ENCODE measurements around the gene HPX.

The HPX gene

GRCh38 chr11:6448574-6448973, 7.8 kb upstream of the HPX start:
- TF ChIP-seq, protein P1, sequence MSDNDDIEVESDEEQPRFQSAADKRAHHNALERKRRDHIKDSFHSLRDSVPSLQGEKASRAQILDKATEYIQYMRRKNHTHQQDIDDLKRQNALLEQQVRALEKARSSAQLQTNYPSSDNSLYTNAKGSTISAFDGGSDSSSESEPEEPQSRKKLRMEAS (IDR thresholded peaks at IDR 0.05; ENCODE audit: low read depth, low read length): no peak
- TF ChIP-seq MYC (IDR thresholded peaks at IDR 0.05; ENCODE audit: low read depth, low read length) (no peak), POLR2A (IDR thresholded peaks at IDR 0.05; ENCODE audit: extremely low read depth, insufficient read length) (no peak)
- TF ChIP-seq, protein P2, sequence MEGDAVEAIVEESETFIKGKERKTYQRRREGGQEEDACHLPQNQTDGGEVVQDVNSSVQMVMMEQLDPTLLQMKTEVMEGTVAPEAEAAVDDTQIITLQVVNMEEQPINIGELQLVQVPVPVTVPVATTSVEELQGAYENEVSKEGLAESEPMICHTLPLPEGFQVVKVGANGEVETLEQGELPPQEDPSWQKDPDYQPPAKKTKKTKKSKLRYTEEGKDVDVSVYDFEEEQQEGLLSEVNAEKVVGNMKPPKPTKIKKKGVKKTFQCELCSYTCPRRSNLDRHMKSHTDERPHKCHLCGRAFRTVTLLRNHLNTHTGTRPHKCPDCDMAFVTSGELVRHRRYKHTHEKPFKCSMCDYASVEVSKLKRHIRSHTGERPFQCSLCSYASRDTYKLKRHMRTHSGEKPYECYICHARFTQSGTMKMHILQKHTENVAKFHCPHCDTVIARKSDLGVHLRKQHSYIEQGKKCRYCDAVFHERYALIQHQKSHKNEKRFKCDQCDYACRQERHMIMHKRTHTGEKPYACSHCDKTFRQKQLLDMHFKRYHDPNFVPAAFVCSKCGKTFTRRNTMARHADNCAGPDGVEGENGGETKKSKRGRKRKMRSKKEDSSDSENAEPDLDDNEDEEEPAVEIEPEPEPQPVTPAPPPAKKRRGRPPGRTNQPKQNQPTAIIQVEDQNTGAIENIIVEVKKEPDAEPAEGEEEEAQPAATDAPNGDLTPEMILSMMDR (IDR thresholded peaks at IDR 0.05; ENCODE audit: low read depth, low read length): no peak
- DNase-seq (ENCODE audit: low read depth): no peak
- H3K4me3 ChIP-seq (ENCODE audit: low read depth, low read length): no peak overlapping the region

DNA sequence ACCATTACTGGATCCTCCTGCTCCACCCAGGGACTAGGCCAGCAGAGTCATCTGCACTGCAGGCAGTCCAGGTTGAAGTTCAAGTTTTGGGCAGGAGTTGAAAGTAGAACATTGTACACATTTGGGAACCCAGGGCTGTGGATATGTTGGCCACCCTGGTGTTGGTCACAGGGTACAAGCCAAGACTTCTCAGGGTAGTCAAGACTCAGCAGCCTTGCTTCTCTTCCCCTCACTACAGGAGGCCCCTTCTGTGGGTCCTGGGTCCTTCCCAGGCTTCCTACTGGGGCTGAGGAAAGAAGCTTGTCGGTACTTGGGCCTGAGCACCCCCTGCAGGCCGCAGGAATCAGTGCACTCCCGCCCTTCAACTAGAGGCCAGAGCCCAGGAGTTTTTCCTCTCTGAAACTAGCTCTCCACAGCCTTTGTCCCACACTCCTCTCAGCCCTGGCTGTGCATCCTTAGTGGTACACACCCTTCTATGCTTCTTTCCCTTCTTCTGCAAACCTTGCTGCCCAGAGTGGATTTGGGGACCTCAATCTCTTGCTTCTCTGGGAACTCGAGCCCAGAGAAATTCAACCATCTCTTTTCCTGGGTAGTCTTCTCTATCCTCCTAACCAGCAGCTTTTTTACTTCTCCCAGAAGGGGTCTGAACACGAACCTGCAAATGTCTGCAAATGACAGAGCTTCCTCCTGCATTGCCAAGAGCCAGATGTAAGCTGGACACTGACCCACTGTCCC, 2.6 kb upstream of the HPX start:
- TF ChIP-seq, protein P2 (IDR thresholded peaks at IDR 0.05; ENCODE audit: low read depth, low read length): peak; percentile 83
- TF ChIP-seq POLR2A (IDR thresholded peaks at IDR 0.05; ENCODE audit: extremely low read depth, insufficient read length): no peak
- H3K4me3 ChIP-seq (ENCODE audit: low read depth, low read length): no peak overlapping the region
- DNase-seq (ENCODE audit: low read depth): peak; percentile 61

DNA sequence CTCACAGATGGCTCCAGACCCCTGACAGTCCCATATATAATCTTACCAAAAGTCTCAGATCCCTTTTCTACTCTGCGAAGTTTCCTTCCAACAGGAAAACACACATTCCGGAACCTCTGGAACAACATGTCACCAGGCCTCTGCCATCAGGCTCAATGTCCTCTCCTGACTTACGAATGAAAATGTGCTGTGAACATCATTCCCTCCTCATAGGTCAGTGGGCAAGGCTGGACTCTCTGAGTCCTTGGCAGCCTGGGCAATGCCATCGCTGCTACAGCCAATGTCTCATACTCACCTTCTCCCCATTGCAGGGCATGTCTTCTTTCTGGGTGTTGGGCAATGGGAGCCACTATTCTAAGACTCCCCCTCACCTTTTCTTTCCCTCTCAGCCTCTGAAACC, 1.7 kb upstream of the HPX start:
- TF ChIP-seq, protein P1 (IDR thresholded peaks at IDR 0.05; ENCODE audit: low read depth, low read length): no peak
- TF ChIP-seq MYC (IDR thresholded peaks at IDR 0.05; ENCODE audit: low read depth, low read length) (no peak), POLR2A (IDR thresholded peaks at IDR 0.05; ENCODE audit: extremely low read depth, insufficient read length) (no peak)
- TF ChIP-seq, protein P2 (IDR thresholded peaks at IDR 0.05; ENCODE audit: low read depth, low read length): no peak
- no peak for DNase-seq (ENCODE audit: low read depth)
- H3K4me3 ChIP-seq (ENCODE audit: low read depth, low read length): no peak overlapping the region

DNA sequence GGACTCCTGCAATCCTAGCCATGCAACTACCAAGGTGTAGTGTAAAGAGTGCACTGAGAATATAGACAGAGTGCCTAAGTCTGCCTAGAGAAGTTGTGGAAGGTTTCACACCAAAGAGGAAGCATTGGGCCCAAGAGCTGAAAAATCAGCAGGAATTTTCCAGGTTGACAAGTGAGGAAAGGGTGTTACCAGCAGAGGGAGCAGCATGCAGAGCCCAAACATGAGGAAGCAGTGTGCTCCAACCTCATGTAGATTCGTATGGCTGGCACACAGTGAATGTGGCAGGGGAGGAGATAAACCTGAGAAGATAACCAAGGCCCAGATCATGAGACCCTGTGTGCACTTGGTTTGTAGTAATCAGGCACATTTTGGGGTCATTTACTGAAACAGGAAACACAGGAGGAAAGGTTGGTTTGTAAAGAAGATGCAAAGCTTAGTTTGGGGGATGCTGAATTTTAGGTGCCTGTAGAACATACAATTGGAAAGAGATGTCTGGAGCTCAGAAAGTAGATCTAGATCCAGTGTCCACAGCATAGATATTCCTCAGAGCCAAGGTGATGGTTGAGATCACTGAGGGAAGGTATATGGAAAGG, 1.7 kb downstream of the HPX start:
- TF ChIP-seq POLR2A (IDR thresholded peaks at IDR 0.05; ENCODE audit: extremely low read depth, insufficient read length) (no peak), MYC (IDR thresholded peaks at IDR 0.05; ENCODE audit: low read depth, low read length) (peak; percentile 86)
- TF ChIP-seq, protein P2 (IDR thresholded peaks at IDR 0.05; ENCODE audit: low read depth, low read length): peak; percentile 87
- TF ChIP-seq, protein P1 (IDR thresholded peaks at IDR 0.05; ENCODE audit: low read depth, low read length): peak; percentile 83
- no peak overlapping the region for H3K4me3 ChIP-seq (ENCODE audit: low read depth, low read length)
- peak; percentile 74 for DNase-seq (ENCODE audit: low read depth)

DNA sequence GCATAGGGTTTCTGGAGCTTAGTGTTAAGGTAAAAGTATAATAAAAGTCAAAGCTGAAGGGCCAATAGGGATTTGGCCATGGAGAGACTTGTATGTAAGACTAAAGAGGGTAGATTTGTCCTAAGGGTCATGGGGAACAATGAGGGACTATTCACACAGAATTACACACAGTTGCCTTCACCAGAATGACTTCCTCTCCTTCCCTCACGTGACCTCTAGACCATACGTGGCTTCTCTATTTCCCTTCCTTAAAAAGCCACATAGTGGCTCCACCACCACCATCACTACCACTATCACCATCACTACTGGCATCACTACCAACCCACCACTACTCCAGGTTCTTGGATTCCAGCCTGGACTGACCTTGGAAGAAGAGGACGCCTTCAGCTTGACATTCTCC, 2.8 kb downstream of the HPX start:
- TF ChIP-seq MYC (IDR thresholded peaks at IDR 0.05; ENCODE audit: low read depth, low read length): no peak
- TF ChIP-seq, protein P1 (IDR thresholded peaks at IDR 0.05; ENCODE audit: low read depth, low read length): peak; percentile 78
- TF ChIP-seq POLR2A (IDR thresholded peaks at IDR 0.05; ENCODE audit: extremely low read depth, insufficient read length): no peak
- peak; percentile 33 for DNase-seq (ENCODE audit: low read depth)

GRCh38 chr11:6437423-6437822, 3.4 kb downstream of the HPX start:
- TF ChIP-seq, protein P2 (IDR thresholded peaks at IDR 0.05; ENCODE audit: low read depth, low read length): no peak
- TF ChIP-seq POLR2A (IDR thresholded peaks at IDR 0.05; ENCODE audit: extremely low read depth, insufficient read length): no peak
- no peak for TF ChIP-seq MYC (IDR thresholded peaks at IDR 0.05; ENCODE audit: low read depth, low read length)
- TF ChIP-seq, protein P1 (IDR thresholded peaks at IDR 0.05; ENCODE audit: low read depth, low read length): no peak
- H3K4me3 ChIP-seq (ENCODE audit: low read depth, low read length): no peak overlapping the region
- no peak for DNase-seq (ENCODE audit: low read depth)

More for the DNA sequence above, 2.8 kb downstream of the HPX start:
- H3K4me3 ChIP-seq (ENCODE audit: low read depth, low read length): no peak overlapping the region
